HCEC 1CT (cell line): ENCODE measurements around the gene NAA10.

ENCODE experiments used
- DNase-seq: peaks from one replicate; pipeline ENCODE4 v3.0.0-alpha.2; 2017

Gene NAA10

DNA sequence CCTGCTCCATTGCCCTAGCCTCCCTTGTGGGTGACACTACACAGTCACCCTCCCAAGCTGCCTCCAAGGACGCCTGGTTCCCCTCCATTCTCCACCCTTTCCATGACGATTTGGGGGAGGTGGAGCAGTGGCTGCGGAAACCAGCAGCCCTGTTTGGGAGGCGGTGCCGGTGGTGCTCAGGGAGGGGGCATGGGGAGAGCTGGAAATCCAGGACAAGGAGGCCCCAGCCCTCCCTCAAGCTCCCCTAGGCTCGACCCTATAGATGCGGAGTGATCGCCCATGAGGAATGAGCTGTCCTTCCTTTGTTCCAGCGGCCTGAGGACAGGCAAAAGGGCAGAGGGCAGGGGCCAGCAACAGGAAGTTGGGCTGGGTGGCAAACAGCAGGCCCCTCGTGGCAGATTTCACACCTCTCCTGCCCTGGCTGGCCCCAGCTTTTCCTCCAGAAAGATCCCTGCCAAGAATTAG is 13.2 kb upstream of the NAA10 start:
- DNase-seq, result no peak

DNA sequence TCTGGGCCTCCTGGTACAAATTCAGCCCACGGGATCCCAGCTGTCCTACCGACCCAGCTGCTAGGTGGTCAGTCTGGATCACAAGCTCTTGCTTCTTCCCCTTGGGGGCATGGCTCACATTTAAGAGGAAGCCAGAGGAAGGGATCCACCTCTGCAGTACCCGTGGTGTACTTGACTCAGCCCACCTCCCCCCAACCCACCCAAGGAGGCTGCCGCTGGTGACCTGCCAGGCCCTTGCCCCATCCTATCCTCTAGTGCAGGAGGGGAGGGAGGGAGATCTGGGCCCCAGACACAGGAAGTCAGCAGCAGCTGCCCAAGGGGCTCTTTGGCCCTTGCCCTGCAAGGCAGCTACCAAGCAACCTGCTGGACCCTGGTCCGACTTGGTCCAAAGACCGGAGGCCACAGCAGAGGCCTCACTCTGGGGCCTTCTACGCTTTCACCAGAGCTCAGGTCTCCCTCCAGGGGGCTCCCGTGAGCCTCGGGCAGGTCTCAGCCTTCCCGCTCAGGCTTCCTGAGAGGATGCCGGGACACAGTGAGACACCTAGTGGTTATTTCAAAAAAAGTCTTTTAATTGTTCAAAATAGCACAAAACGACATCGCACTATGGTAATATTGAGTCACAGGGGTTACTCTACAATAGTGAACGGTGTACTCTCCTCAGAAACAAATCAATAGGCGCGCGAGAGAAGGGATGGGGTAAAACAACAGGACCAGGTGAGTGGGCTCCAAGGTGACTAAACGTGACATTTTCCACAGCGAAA is 12.4 kb upstream of the NAA10 start:
- peak; percentile 68 for DNase-seq

- DNase-seq, result no peak
Observed at GRCh38 chrX:153945956-153946943, 11.4 kb upstream of the NAA10 start.

- DNase-seq, result no peak
Observed at GRCh38 chrX:153944800-153945150, 9.9 kb upstream of the NAA10 start.

DNA sequence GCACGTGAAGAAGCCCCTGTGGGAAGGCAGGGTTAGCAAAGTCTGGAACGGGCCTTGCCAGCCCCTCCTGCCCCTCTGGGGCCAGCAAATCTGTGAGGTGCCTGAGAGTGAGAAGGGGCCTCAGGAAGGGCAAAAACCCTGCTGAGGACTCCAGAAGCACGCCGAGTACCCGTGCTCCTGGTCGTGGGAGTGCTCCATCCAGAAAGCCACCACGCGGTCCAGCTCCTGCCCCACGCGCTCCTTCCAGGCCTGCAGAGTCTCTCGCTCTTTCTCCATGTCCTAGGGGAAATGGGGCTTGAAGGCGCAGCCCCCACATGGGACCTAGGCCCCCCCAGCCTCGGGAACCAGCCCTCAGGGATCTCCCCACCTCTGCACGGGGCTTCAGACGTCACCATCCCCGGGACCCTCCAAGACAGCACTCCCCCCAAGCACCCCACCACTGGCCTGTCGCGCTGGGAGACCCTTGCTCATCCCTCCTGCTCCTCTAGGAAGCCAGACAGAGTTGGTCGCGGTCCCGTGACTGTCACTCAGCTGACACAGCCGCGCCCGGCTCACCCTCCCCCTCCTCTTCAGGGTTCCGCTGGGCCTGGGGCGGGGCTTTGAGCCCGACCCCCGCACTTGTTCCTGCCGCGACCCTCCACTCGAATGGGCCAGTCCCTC is 9.4 kb upstream of the NAA10 start, which contains the start of gene RENBP:
RENBP (minus strand) TSS at position 504 of the 660 bp plus-strand sequence; CDS start at position 471, 33 bp downstream.
- no peak for DNase-seq

DNA sequence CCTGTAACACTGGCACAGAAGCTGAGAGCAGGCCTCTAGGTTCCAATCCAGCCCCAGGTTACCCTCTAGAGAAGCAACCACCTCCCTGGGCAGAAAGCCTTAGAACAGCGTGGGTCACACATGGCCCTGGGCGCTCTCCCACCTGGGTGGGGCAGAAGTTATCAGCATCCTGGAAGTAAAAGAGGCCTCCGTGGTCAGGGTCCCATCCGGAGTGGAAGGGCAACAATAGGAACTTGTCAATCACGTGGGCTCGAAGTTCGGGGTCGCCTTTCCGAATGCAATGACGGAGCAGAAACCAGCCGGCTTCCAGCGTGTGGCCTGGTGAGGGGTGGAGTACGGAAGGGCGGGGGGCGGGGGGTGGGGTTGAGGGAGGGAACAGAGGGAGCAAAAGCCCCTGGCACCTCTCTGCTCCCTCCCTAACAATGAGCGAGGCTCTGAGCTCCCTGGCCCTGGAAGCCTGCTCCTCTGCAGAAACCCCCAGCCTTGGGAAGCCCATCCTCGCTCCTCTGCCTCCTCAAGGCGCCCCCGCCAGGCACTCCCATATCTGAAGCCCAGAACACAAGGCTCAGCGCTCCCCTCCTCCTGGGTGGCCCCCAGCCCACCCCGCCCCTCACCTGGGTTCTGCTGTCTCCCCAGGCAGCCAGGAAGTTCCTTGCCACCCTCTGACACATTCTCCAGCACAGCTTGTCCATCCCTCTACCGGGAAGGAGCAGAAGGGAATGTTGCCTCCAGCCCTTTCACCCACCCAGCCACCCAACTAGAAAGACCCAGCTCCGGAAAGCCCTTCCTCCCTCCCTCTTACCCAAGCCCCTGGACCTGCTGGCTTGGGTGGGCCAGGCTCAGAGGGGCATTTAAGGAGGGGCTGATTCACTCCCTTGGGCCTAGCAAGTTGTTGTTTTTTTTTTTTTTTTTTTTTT is 6.8 kb upstream of the NAA10 start:
- no peak for DNase-seq

DNA sequence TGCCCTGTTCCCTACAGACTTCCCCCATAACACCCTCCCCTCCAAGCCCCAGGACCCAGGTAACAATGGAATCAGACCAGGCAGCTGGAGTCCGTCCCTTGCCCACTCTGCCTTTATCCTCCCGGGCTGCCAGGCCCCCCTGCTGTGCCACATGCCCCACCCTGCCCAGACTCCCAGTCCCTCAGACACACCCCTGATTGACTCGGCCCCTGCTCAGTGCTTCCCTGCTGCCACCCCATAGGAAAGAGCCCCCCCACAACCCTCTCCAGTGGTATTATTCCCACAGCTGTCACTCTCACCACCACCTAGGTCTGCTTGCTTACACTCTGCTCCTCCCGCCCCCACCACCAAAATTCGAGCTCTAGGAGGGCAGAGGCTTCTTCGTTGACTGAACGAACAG is 4.7 kb upstream of the NAA10 start:
- no peak for DNase-seq

GRCh38 chrX:153938226-153938786 is 3.5 kb upstream of the NAA10 start:
- DNase-seq, result no peak

DNA sequence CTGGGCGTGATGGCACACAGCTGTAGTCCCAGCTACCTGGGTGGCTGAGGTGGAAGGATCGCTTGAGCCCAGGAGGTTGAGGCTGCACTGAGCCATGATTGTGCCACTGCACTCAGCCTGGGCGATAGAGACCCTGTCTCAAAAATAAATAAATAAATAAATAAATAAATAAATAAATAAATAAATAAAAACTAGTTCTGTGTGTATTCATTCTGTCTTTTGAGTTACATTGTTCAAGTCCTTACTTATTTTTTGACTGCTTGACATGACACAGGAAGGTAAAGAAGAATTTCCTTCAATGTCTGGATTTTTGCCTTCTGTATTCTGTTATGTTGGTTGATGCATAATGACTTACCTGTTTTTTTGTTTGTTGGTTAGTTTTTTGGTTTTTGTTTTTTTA is 2.2 kb upstream of the NAA10 start:
- DNase-seq, result no peak

DNA sequence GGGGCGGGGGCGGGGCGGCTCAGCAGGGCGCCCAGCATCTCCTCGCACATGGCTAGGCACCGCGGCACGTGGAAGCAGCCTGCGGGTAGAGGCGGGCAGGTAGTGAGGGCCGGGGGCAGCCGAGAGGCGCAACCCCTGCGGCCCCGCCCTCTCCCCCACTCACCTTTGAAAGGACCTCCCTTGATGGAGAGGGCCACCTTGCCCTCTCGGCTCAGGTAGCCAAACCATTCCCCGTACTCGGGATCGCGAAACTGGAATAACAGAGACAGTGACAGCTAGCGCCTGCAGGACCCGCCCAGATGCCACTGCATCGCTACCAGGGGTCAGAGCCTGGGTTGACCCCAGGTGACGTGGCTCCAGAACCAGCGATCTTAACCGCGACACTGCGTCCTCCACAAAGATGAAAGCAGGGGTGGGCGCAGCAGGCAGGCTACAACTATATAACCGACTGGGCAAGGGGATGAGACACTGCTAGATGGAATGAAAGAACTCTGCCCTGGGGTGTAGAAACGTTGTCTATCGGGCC is 552 bp upstream of the NAA10 start:
- DNase-seq, result no peak

DNA sequence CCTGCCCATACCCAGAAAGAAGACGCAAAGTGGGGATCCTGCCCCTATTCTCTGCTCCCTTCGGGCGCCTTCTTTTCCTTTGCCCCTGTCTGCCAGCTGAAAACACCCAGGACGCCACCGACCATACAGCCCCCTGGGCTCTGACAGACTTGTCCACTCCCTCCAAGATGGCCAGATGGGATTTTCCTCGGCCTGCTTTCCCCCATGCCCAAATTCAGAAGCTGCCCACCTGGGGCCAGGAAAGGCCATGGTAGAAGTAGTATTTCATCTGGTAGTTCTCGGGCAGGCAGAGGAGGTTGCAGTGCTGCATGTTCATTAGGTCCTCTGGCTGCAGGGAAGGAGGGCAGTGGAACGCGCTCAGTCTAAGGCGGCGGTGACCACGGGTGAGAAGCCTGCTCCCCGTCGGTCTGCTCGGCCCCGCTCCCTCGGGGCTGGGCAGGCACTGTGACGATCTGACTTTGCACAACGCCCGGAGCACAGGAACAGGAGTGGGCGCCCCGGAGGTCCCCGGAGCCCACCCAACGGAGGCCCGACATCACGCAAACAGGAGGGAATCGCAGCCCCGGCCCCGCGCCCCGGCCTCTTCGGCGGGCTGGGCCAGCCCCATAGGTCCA is 582 bp downstream of the NAA10 start:
- DNase-seq, result no peak

DNA sequence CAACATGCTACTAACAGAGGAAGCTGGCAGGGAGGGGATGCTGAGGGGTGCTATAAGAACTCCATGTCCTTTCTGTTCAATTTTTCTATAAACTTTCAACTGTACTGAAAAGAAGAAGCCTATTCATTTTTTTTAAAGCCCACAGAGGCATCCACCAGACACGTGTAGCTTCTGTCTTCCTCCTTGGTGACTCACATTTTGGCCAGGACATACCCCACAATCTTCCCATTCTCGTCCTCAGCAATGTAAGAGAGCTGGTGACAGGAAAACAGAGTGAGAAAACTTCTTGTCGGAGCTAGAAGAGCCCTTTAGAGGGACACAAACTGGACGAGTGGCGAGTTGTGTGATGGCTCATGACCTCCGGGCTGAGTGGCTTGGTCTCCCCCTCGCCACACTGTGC is 1.1 kb downstream of the NAA10 start:
- peak; percentile 41 for DNase-seq

- DNase-seq, result no peak
Observed at GRCh38 chrX:153932220-153932915, 2.5 kb downstream of the NAA10 start.

DNA sequence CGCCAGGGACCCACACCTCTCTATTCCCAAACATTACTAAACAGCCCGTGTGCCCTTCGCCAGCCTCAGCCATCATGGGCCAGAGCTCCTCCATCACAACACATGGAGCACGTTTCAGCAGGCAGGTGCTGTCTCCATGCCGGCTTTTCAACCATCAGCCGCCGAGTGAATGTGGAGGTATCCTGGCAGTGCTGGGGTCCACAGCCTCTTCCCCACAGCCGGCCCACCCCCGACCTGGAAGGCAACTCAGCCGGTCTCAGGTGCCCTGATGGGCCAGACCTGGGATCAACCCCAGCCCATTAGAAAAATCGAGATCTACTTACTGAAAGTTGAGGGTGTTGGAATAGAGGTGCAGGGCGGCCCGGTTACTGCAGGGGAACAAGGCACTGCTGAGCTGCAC is 3.1 kb downstream of the NAA10 start:
- no peak for DNase-seq

DNA sequence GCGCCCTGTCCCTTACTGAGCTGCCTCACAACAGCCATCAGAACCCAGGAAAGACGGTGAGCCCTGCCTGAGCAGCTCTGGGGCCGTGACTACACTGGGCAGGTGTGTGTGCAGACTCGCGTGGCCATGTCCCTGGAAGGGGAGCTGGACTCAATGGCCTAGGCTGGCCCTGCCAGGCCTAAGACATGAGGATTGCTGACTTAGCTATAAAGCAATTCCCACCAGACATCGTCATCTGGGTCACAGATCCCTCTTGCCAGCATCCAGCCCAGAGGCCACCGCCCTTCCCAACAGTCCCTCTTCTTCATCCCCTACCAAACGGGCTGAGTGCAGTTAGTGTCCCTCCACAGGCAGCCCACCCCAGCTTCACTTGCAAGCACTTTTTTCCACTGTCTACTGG is 3.7 kb downstream of the NAA10 start:
- no peak for DNase-seq

DNA sequence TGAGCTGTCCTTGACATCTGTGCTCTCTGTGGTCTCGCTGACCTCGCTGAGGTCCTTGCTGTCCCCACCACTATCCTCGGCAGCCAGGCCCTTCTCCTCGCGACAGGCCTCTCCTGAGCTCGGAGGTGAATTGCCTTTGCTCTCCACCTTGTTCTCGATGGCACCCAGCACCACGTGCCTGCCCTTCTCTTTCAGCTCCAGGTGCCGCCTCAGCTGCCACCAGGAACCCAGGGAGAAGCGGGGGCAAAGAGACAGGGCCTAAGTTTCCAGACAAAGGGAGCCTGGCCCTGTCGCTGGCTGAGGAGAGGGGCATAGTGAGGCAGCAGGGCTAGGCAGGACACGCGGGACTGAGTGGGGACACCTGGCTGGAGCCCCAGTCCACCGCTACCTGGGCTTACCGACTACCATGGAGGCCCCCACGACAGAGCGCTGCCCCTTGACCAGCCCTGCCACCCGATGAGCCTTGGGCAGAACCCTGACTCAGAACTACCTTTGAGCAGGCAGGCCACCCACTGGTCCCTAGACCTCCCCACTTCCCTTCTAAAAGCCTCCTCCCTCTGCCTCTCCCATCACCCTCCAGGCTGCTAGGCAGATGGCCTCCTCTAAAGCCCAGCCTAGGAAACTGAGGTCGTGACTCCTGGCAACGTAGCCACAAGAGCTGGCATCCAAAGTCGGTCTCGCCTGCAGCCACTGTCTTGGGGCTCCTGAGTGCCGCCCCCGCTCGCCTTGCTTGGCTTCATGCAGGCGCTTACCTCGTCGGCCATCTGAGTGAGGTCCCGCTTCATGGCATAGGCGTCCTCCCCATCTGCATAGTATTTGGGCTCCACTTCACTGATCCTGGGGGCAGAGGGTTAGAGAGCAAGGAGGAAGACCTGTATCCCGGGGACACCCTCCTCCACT is 4.6 kb downstream of the NAA10 start:
- DNase-seq, result no peak

- no peak for DNase-seq
Observed at GRCh38 chrX:153929576-153929975, 5.3 kb downstream of the NAA10 start.

GRCh38 chrX:153928846-153929245 is 6.0 kb downstream of the NAA10 start:
- DNase-seq, result no peak
